LHCN-M2 (cell line): Measurements from ENCODE around the gene ANXA5. TPM values are rescaled to one million over a fixed set of nuclear protein-coding genes. Genes with fewer than 3 reads are reported as not detected.
"Not testable (repeated sequence)": the region's sequence is repeated elsewhere in the genome, so short reads cannot be mapped to it uniquely, and the experiment has no call there.

Source experiments
- DNase-seq: peaks from one replicate; pipeline ENCODE4 v3.0.0-alpha.2; 2012; ENCODE audit warnings: low read depth
- polyA plus RNA-seq: library from polyadenylated mRNA; unstranded; fragments of >200 nt; gene quantifications from one replicate; pipeline ENCODE4 v1.2.1, GENCODE V29; 2012; ENCODE audit warnings: missing spikeins
- total RNA-seq: library from RNA; depleted of rRNA; stranded (reverse); fragments of >200 nt; gene quantifications from 2 replicates; pipeline ENCODE4 v1.2.3, GENCODE V29; 2014; rRNA removed

ANXA5 gene
- 1,176 and 1,192 TPM in 2 replicates for total RNA-seq
- 1,118 TPM for polyA plus RNA-seq

DNA sequence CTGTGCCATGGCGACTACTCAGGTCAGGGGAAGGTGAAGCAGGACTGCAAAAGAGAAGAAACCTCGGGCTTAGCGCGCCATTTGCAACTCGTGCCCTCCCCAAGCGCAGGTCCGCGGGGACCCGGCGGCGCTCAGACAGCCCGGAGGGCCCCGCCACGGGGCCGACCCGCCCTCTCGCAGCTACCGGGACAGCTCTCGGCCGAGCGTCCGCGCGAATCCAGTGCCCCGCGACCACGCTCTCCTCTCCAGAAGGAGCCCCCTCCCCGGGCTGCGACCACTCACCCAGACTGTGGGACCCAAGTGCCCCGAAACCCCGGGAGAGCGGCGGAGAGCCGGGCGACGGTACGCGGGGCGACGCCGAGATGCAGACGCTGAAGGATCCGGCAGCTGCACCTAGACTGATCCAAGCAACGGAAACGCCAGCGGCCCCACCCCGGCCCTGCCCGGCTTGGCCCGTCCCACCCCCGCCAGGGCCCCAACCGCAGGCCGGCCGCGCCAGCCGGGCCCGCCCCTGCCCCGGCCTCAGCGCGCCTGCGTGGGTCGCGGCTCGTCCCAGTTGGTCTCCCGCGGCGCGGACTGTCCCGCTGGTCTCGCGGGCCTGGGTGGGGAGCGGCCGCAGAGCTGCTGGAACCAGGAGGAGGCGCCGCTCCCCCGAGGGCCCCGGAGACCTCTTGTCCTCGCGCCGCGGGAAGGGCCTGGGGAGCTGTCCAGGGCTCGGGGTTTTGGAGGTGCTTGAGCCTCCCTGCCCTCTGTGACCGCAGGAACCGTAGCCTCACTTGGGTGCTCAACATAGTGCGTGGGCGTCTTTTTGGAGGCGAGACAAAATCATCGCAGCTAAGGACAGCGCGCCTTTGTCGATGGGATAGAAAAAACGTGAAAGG lies at the start of gene ANXA5:
Gene ANXA5, minus strand, starts transcription at position 400 of the 881 bp plus-strand sequence. Its CDS starts 391 bp downstream, at position 9.
- peak; percentile 92 for DNase-seq

DNA sequence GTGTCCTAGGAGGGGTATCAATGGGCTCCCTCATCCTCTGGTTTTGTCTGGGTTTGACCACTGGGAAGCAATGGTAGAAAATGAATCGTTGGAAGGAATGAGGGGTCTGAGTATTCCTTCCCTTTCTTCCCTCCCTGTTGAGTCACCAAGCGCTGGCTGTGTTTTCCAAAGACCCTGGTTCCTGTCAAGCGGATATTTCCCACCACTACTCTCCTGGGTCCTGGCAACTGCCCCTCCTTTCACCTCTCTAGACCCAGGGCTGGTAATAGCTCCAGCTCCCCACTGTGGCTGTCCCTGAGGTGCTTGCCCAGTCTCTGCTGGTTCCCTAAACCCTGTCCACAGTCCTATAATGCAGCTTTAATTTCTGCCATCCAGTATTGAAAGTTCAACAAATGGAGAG lies 46.0 kb upstream of the ANXA5 start:
- no peak for DNase-seq

DNA sequence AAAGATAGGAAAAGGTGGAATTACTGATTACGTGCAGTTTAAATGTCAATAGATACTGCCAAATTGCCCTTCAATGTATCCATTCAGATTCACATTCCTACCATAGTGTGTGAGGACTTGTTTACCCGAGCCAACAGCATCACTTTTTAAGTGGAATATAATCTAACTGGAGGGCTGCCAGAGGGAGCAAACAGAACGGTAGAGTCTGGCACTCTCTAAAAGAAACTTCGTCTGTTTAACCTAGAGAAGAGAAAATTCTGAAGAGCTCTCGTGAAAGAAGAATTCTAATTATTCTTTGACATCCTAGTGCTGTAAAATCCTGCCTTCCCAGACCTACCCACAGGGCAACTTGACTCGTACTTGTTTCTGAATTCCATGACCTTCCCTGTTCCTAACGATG lies 45.0 kb upstream of the ANXA5 start:
- no peak for DNase-seq

DNA sequence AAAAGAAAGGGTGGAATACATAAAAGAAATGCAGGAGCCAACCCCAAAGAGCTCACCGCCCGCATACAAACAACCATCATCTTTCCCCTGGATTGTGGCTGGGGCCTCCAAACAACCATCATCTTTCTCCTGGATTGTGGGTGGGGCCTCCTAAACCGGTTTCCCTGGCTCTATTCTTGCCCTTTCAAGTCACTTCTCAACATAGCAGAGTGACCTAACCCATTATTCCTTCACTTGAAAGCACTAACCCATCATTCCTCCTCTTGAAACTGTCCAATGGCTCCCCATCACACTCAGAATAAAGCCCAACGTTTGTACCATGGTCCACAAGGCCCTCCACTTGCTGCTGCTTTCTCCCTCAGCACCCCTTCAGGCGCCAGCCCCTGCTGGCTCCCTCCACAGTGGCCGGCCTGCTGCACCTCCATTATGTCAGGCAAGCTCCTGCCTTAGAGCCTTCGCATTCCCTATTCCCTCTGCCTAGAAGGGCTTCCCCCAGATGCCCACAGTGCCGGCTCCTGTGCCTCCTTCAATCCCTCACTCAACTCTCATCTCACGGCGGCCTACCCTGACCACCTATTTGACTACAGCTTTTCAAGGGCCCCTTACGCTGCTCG lies 44.1 kb upstream of the ANXA5 start:
- DNase-seq, result no peak

DNA sequence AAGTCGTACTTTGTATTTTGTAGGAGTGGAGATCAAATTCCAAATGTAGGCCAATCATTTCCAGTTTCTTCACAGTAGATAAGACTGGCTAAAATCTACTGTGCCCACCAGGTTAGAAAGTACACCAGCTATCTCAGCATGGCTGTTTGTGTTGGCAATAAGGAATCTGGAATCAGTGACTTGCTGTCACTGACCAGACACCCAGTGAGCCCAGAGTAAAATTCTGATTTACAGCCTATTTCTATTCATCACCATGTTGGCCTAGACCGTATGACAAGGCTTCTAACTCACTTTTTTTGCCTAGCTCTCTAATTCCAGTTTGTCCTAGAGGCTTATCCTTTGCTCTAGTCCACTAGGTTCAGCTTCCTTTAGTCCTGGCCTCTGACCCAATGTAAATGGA lies 42.8 kb upstream of the ANXA5 start:
- no peak for DNase-seq

DNA sequence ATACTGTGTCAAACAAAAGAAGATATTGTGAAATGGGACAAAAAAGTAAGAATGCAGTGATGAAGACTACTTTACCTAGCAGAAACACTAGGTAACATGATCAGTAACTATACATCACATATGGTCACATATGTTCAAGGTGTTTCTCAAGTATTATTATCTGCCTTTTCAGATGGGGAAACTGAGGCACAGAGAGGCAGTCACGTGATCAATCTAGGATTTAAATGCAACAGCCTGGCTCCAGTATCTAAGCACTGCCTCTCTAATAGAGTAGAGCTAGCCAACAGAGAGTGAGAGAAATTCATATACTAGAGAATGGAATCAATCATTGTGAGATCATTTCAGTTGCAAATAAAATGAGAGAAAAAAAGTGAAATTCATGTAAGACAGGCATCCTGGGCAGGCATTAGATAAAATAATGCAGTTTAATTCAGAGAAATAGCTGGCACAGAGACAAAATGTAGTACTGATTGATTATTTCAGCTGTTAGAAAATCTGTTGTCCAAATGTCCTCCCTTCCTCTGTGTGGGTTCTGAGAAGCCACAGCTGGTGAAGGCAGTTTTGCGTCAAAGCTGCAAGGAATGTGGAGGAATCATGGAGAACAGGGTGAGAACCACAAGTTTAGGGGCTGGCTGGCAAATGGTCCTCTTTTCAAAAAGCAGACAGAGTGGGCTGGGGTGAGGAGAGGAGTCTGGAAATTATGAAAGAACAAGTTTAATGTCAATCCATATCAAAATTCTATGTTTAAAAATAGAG lies 42.2 kb upstream of the ANXA5 start:
- DNase-seq, result peak; percentile 96

DNA sequence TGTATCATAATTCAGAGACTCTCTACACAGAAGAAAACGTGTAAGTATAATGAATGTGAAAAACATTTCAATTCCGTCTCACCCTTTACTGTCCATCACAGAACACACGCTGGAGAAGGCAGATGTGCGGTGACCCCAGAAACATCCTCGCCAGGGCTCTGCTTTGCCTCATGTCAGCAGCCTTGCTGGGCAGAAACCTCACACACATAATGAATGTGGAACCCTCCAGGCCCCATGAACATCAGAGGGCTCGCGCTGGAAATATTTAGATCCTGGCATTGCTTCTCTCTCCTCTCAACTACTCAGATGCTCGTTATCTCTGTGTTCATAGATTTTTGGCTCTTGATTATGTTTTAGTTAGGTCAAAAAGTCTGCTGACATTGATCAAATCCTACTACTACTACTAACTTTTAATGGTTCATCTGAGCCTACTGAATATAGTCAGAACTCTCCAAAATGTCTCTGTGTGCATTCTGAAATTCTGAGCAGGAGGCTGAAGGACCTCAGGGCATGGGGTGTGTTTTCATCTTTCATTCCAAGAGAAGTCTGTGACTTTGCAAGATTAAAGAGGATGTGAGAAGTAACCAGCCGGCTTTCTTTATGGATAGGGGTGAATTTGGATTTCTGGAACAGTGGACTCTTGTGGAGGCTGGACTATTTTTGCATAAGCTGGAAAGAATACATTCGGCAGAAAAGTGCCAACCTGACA lies 41.2 kb upstream of the ANXA5 start:
- no peak for DNase-seq

DNA sequence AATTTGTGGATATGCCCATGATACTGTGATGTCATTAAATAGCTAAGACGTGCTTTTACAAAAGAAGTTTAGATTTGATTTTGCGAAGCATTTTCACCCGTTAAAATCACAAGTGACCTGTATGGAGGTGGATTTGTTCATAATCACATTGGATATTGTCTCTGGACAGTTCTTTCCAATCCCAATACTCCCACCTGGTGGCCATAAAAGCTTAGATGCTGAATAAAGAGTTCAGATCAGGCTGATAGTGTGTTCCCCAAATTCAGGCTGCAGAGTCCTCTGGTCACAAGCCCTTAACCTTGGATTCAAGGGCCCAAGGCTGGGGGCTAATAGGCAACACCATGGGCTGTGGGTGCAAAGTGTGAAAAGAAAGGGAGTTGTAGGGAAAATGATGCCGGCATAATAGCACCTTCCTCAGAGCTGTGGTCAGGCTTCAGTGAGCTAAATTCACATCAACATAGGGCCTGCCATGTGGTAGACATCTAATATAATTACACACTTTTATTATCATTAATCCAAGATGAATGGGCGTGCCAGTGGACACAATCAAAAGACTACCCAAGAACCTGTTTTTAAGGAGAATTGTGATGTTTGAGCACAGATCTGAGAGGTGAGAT lies 40.1 kb upstream of the ANXA5 start:
- peak; percentile 76 for DNase-seq

DNA sequence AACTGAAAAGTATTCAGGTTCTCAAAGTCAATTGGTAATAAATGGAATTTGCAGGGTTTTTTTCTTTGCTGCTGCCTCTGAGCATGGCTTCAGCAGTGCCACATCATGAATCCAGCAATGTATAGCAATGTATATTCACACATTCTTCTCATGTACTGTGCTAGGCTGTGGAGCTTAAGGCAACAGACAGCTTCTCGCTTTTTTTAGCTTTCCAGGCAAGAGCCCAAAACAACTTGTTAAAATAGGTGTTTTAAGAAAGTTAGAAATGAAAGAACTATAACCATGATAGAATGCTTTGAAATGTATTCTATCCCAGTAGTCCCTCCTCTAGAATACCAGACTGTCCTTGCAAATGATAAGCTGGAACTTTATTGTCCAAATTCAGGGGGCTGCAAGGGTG lies 37.8 kb upstream of the ANXA5 start:
- no peak for DNase-seq

DNA sequence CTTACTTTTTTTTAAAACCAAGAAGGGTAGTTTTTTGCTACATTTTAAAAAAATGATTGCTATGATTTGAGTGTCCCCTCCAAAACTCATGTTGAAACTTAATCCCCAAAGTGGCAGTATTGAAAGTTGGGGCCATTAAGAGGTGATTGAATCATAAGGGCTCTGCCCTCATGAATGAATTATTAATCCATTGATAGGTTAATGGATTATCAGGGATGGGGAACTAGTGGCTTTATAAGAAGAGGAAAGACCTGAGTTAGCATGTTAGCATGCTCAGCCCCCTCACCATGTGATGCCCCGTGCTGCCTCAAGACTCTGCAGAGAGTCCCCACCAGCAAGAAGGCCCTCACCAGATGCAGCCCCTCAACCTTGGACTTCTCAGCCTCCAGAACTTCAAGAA lies 37.2 kb upstream of the ANXA5 start:
- no peak for DNase-seq

DNA sequence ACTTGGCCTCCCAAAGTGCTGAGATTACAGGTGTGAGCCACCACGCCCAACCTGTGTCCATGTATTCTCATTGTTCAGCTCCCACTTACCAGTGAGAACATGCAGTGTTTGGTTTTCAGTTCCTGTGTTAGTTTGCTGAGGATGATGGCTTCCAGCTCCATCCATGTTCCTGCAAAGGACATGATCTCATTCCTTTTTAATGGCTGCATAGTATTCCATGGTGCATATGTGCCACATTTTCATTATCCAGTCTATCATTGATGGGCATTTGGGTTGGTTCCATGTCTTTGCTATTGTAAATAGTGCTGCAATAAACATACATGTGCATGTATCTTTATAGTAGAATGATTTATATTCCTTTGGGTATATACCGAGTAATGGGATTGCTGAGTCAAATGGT lies 33.0 kb upstream of the ANXA5 start:
- not testable (repeated sequence) for DNase-seq

DNA sequence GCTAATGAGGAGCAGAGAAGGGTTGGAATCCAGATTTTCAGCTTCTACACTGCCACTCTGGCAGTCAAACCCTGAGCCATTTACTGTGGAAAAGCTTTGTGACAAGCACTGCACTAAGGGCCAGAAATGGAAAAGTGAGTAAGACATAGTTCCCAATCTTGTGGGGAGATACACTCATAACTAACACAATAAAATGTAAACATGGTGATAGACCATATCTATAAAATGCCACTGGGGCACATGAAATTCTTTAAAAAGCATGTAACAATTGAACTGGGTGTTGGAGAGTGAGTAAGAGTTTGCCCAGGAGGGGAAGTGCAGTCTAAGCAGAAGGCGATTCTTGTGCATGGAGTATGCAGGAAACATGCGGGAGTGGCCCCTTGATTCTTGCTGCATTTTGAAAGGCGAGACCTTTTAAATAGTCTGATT lies 32.0 kb upstream of the ANXA5 start:
- DNase-seq, result peak; percentile 83

DNA sequence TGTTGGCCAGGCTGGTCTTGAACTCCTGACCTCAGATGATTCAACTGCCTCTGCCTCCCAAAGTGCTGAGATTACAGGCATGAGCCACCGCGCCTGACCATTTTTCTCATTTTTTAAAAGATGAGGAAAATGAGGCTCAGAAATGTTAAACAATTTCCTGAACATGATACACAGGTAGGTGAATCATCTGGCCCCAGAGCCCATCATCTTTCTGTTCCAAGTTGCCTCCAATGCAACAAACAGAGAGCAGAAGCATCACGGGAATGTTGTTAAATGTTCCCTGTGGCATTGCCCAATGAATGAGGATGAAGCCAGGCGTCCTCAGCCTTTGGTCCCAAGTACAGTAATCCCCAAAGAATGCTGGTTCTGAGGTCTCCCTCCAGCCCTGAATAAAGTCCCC lies 31.3 kb upstream of the ANXA5 start:
- peak; percentile 97 for DNase-seq

DNA sequence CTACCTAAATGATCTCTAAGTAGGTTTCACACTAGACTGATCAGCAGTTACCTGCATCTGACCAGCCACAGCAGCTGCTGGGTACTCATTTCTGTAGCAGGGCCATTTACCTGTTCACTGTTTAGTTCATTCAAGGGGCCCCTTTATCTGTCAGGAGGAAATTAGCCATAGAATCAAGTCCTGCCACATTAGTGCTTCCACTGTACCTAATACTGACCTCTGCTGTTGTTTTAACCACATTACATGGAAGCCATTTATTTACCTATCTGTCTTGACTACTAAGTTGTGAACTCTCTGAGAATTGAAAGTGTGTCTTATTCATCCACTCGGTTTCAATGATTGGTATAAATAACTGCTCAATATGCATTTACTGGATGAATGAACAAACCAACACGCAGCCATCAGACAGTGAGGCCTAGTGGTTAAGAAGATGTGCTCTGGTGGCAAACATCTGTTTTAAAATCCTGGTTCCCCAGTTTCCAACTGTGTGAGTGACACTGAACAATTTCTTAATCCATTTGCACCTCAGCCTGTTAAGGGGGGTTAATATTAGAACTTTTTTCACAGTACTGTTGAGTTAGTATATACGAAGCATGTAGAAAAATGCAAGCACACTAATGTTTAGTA lies 30.0 kb upstream of the ANXA5 start:
- DNase-seq, result peak; percentile 76

DNA sequence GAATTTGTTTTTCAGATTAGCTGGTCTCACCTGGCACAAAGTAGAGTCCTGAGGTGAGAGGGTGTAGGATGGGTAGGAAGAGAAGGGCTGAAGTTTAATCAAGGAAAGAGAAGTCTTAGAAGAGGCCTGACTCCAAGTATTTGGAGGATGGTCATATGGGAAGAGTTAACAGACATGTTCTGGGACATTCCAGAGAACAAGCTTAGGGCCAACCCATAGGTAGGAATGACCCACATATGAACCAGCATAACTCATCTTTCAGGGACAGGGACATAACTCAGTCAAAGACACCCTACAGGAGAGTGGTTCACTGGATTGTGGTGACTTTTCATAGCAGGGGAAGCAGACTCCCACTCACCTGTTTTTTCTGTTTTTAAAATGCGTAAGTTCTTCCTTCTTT lies 27.9 kb upstream of the ANXA5 start:
- DNase-seq, result no peak

DNA sequence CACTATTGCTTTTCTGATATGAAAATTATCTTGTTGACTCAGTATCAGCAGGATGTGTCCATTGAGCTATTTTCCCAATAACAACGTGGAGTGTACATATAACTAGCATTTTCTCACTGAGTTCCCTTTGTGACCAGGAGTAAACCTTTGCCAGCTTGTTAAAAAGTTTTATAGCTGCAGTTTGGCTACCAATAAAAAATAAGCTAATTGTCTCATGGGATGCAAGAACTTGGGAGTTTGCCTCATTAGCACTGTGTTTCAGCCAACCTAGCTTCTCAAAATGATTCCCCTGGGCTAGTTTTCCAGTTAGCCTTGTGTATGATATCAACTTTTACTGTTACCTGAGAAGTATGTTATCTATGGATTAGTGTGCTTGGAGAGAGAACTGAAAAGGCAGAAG lies 24.9 kb upstream of the ANXA5 start:
- DNase-seq, result no peak

DNA sequence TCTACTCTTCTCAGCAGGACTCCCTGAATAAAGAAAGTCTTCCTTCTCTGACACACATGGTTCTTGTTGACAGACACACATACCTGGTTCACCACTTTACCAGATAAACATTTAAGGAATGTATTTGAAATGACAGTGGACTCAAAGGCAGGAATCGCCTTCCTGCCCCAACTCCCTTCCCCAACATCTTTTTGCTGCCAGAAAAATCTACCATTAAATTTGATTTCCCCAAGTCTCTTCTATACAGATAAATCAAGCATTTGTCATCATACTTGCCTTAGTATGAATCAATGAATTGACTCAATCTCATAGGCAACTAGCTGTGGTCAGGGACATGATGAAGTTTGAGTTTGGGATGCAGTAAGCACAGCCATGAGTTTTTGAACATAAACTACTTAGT lies 23.3 kb upstream of the ANXA5 start:
- DNase-seq, result no peak

DNA sequence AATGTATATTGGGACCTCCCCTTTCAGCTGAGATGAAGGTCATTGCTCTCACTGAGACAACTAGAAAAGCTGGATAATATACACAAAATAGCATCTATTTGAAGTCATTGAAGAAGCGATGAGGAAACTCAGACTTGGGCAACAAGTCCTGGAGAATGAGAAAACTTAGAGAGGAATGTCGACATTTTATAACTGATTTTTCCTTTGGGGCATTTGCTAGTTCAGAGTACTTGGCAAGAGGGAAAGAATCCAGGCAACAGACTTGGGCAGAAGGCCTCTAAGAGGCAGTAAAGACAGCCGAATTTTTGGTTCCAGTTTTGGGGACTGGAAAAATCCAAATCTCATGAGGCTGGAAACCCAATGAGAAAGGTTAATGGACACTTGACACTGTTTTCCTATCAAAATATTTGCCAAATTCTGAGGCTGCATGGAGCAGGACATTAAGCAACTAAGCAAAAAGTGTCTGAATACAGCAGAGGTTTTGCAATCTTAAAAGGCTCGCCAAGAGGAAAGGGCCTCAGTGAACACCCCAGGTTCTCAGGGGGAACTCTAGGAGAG lies 21.0 kb upstream of the ANXA5 start:
- no peak for DNase-seq

DNA sequence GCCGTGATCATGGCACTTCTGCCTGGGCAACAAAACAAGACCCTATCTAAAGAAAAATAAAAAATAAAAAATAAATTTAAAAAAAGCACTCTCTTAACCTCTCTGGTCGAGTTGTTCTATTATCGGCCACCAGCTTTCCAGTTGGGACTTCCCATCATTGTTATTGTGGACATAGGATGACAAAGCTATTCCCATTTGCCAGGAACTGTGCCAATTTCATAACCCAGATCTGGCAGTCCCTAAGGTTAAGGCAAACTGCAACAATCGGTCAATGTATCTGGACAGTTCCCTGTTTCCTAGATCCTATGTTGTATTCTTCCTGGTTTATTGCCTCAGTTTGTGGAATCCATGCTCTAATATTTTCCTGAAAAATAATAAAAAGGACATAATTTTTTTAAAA lies 17.8 kb upstream of the ANXA5 start:
- DNase-seq, result no peak

DNA sequence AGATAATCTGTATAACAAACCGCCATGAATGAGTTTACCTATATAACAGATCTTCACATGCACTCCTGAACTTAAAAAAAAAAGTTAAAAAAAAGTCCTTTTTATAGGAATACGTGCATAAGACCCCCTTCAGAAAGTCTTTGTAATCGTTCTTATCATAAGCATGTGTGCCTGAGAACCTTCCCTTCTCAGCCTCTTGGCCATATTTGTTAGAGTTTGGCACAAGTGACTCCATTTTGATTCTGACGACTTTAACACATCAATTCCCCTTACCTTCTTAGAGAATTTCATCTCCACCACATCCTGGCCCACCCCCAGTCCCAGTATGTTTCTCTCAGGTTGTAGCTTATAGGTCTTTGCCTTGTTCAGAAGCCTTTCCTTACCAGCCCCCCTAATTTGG lies 16.0 kb upstream of the ANXA5 start:
- no peak for DNase-seq
